IPS-11a (cell line): ENCODE results near the gene SEMA4C.
"Not testable (repeated sequence)": the region's sequence is repeated elsewhere in the genome, so short reads cannot be mapped to it uniquely, and the experiment has no call there.

Experiments used
- H3K4me3 ChIP-seq: one replicate; pipeline ENCODE4 v1.5.1; 2013; ENCODE audit warnings: low read depth, low read length, control low read depth

SEMA4C gene

DNA sequence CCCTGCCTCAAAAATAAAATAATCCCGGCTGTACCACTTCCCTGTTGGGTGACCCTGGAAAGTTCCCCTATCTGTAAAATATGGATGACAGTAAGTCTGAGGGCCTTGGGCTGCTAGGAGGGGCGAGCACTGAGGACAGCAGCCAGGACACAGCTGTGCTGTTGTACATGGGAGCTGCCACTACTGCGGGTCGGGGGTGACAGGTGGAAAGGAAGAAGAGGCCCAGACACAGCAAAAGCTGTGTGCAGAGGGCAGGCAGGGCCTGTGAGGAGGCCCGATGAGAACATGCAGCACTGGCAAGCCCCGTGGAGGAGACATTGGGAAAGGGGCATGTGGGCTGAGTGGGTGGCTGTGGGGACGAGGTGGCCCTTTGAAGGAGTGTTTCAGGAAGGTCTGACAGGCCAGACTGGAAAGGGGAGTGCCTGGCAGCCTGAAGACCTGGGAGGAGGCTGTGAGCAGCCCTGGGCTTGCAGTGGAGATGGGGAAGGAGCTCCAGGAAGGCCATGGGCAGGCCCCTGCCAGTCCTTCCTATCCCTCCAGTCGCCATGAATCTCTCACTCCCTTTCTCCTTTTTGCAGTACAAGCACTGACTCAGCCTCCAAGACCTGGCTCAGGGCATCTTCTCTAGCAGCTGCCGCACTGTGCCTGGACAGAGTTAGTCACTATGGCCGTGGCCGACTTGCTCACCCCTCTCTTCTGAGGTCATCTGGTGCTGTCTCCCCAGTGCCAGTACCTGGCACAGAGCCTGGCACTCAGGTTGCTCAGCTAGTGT lies 28.9 kb upstream of the SEMA4C start:
- no peak overlapping the region for H3K4me3 ChIP-seq

DNA sequence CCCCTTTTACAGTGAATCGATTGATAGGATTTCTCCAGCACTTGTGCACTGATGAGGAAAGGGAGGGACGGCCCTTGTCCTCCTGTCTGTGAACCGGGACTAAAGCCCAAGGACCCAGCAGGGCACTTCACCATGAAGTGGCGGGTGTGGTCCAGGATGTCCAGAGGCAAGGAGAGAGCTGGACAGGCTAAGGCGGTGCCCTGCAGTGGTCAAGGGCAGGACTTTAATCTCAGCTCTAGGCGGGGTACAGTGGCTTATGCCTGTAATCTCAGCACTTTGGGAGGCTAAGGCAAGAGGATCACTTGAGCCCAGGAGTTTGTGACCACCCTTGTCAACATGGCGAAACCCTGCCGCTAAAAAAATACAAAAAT lies 28.2 kb upstream of the SEMA4C start:
- H3K4me3 ChIP-seq, result no peak overlapping the region

- H3K4me3 ChIP-seq, result no peak overlapping the region
Observed at GRCh38 chr2:96897491-96898134, 27.7 kb upstream of the SEMA4C start.

- no peak overlapping the region for H3K4me3 ChIP-seq
Observed at GRCh38 chr2:96895746-96896651, 26.1 kb upstream of the SEMA4C start.

- H3K4me3 ChIP-seq, result no peak overlapping the region
Observed at GRCh38 chr2:96895032-96895745, 25.3 kb upstream of the SEMA4C start.

GRCh38 chr2:96894151-96894531 lies 24.3 kb upstream of the SEMA4C start:
- no peak overlapping the region for H3K4me3 ChIP-seq

GRCh38 chr2:96893289-96894150 lies 23.6 kb upstream of the SEMA4C start:
- H3K4me3 ChIP-seq, result no peak overlapping the region

DNA sequence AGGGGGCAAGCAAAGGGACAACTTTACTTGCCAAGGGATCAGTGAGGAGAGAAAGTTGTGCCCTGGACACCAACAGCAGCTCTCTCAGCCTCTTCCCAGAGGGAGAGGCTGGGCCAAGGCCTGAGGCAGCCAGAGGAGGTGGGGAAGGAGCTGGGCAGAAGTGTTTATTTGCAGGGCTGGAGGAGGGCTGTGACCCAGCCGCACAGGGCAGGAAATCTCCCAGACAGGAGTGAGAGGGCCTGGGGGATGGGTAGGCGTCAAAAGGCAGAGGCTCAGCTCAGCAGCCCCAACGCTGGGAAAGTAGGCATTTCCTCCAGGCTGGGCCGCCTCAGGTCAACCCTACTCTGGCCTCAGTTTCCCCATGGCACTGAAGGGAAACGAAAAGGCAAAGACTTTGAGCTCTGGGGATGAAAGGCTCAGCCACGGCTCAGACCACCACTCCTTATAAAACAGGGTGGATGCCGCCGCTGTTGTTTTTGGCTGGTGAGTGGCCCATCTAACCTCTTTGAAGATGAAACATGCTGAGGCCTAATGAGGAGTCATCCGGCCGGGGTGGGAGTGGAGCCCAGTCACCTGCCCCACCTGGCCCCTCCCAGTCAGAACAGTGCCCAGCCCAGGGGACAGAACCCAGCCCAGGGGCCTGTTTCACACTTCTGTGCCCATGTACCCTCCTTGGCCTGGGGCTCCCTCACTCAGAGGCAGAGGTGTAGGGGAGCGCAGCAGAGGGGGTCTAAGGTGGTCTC lies 21.9 kb upstream of the SEMA4C start:
- no peak overlapping the region for H3K4me3 ChIP-seq

DNA sequence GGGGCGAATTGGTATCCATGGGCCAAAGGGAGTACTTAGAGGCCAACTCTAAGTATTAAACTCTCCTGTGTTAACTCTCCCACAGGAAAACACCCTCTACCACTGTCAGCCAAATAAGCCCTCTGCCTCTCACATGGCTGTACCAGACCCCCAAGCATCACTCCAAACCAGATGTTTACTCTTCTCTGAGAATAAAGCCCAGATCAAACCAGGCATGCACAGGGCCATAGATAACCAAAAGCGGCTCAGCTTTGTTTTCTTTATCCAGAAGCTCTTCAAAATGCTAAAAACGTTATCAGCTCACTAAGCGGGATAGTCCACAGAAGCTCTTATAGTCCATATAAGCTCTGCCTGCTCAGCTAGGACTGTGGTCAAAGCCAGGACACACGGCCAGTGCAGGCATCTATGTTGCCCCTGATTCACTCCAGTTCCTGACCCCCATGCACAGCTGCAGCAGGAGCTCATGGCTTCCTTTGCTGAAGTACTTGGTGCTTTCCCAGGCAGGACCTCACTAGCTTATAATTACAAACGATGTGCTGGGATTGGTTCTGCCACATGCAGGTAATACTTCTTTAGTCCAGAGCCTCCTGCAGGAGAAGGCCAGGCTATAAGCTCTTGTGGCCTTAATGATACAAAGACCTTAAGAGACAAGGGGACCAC lies 21.0 kb upstream of the SEMA4C start:
- no peak overlapping the region for H3K4me3 ChIP-seq

- no peak overlapping the region for H3K4me3 ChIP-seq
Observed at GRCh38 chr2:96890252-96890651, 20.4 kb upstream of the SEMA4C start.

GRCh38 chr2:96889502-96889901 lies 19.6 kb upstream of the SEMA4C start:
- H3K4me3 ChIP-seq, result not testable (repeated sequence)

- no peak overlapping the region for H3K4me3 ChIP-seq
Observed at GRCh38 chr2:96888072-96889011, 18.5 kb upstream of the SEMA4C start.

DNA sequence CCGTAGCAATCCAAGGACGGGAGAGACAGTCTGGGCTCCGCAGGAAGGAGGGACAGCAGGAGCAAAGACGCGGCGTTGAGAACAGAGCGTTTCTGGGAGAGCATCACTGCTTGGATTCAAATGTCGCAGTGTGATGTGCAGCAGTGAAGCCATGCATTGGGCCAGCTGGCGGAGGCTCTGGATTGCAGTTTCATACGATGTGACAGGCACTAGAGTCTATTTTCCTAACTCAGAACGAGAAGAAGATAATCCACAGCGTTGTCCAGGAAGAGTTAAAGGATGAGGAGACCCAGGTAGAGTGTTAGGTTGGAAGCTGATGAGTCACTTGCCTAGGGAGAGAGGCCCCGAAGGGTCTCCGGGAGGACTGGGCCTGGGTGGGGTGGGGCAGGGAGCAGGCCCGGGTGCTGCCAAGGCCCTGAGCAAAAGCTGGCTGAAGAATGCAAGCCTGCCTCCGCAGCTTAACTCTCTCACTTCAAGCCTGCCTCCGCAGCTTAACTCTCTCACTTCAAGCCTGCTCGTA lies 17.7 kb upstream of the SEMA4C start:
- no peak overlapping the region for H3K4me3 ChIP-seq

- no peak overlapping the region for H3K4me3 ChIP-seq
Observed at GRCh38 chr2:96885432-96886347, 15.8 kb upstream of the SEMA4C start.

DNA sequence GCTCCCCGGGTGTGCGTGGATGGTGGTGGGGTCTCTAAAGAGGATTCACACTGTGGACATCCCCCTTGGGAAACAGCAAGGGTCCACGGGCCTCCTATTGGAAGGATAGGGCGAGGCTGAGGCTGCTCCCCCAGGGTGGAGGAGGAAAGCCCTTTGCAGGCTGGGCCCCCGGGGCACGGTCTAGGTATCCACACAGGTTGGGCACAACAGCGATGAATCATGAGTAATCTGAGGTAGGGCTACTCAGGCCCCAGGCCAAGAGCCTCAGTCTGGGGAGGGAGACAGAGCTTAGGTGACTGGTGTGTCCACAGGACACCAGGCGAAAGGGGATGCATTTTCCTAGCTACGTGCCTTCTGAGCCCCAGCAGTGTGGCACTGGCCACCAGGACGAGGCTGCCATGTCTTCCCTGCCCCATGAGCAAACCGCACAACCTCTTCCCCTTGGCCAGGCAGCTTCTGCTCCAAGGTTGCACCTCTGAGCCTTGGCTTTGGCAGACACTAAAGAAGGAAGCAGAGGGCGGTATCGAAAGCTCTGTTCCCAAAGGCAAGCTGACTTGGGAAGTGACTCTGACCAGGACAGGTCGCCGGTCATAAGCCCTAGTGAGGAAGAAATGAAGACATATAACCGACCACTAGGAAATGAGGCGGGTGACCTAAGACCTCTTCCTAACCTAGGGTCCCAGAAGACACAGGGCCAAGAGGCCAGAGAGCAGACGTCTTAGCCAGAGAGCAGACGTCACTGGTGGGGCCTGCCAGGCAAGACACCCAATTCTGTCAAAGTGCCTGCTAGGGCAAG lies 14.6 kb upstream of the SEMA4C start:
- H3K4me3 ChIP-seq, result no peak overlapping the region

DNA sequence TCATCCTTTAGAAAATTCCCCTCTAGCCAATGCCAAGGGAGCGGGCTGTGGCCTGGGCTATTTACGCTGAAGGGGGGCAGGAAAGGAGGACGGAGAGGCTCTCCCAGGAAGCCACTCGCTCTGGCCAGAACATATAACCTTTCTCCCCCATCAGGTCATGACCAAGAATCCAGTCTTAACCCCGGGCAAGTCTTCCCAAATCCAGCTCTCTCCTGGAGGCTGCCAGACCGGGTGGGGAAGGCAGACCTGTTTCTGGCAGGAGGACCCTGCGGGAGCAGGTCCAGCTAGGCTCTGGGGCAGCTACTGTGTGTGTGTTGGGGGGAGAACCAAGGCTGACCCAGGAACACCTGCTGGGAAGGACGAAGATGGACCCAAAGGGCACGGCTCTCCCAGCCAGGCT lies 13.4 kb upstream of the SEMA4C start:
- H3K4me3 ChIP-seq, result no peak overlapping the region
